NB4 (cell line): Measurements from ENCODE around the gene CACTIN.
"Not testable (repeated sequence)": the region's sequence is repeated elsewhere in the genome, so short reads cannot be mapped to it uniquely, and the experiment has no call there.

Experiments used
- DNase-seq: peaks from one replicate; pipeline ENCODE4 v3.0.0; 2010; ENCODE audit warnings: low read depth
- H3K4me3 ChIP-seq: one replicate; pipeline ENCODE4 v1.5.1; 2011; ENCODE audit warnings: mild to moderate bottlenecking, low read depth, low read length, moderate library complexity
- MYC ChIP-seq: IDR thresholded peaks from 2 replicates; pipeline ENCODE4 v1.6.1; 2011; ENCODE audit warnings: low read depth, low read length
- POLR2A ChIP-seq: IDR thresholded peaks from 2 replicates; pipeline ENCODE4 v1.6.1; 2011; ENCODE audit warnings: mild to moderate bottlenecking; ENCODE audit not compliant: insufficient read length; ENCODE audit errors: extremely low read depth
- TF ChIP-seq, protein P1 (sequence below): IDR thresholded peaks from 2 replicates; pipeline ENCODE4 v1.6.1; 2011; ENCODE audit warnings: low read depth, low read length
- TF ChIP-seq, protein P2 (sequence below): IDR thresholded peaks from one replicate; pipeline ENCODE4 v1.5.1; 2012; ENCODE audit warnings: low read depth, low read length

The CACTIN gene

DNA sequence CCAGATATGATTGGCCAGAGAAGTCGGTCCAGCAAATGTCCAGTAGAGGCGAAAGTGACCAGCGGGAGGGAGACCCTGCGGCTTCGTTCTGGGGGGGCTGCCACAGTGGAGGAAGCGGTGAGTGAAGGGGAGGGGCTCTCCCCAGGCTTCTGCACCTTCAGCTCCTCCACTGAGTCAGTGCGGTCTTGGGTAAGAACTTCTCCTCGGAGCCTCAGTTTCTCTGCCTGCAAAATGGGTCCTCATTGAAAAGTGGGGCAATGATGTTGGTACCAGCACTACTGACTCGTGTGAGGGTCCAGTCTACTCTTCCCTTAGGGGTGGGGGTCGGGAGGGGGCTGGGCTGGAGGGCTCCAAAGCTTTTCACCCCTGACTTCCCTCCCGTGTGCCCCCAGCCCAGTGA, 37.2 kb downstream of the CACTIN start:
- DNase-seq: no peak
- no peak overlapping the region for H3K4me3 ChIP-seq
- TF ChIP-seq MYC (no peak), POLR2A (no peak)
- TF ChIP-seq, protein P1, sequence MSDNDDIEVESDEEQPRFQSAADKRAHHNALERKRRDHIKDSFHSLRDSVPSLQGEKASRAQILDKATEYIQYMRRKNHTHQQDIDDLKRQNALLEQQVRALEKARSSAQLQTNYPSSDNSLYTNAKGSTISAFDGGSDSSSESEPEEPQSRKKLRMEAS: no peak
- TF ChIP-seq, protein P2, sequence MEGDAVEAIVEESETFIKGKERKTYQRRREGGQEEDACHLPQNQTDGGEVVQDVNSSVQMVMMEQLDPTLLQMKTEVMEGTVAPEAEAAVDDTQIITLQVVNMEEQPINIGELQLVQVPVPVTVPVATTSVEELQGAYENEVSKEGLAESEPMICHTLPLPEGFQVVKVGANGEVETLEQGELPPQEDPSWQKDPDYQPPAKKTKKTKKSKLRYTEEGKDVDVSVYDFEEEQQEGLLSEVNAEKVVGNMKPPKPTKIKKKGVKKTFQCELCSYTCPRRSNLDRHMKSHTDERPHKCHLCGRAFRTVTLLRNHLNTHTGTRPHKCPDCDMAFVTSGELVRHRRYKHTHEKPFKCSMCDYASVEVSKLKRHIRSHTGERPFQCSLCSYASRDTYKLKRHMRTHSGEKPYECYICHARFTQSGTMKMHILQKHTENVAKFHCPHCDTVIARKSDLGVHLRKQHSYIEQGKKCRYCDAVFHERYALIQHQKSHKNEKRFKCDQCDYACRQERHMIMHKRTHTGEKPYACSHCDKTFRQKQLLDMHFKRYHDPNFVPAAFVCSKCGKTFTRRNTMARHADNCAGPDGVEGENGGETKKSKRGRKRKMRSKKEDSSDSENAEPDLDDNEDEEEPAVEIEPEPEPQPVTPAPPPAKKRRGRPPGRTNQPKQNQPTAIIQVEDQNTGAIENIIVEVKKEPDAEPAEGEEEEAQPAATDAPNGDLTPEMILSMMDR: no peak

DNA sequence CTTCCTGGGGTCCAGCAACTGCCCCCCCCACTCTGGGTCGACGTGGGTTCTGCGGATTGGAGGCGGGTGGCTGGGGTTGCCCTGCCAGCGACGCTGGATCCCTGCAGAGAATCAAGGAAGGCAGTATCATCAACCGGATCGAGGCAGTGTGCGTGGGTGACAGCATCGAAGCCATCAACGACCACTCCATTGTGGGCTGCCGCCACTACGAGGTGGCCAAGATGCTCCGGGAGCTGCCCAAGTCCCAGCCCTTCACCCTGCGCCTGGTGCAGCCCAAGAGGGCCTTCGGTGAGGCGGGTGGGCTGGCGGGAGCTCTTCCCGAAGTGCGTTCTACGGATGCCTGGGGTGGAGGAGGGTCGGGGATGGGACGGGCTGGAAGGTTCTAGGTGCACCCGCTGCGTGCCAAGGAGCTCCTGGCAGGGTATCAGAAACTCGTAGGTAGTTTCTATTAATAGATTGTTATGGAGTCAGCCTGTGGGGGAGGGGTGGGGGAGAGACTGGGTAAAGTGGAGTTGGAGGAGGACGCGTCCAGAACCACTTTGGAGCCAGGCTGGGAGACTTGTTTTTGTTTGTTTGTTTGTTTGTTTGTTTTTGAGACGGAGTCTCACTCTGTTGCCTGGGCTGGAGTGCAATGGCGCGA, 39.8 kb downstream of the CACTIN start:
- no peak overlapping the region for H3K4me3 ChIP-seq
- no peak for TF ChIP-seq POLR2A
- TF ChIP-seq MYC: no peak
- TF ChIP-seq, protein P1: no peak
- TF ChIP-seq, protein P2: no peak
- no peak for DNase-seq

DNA sequence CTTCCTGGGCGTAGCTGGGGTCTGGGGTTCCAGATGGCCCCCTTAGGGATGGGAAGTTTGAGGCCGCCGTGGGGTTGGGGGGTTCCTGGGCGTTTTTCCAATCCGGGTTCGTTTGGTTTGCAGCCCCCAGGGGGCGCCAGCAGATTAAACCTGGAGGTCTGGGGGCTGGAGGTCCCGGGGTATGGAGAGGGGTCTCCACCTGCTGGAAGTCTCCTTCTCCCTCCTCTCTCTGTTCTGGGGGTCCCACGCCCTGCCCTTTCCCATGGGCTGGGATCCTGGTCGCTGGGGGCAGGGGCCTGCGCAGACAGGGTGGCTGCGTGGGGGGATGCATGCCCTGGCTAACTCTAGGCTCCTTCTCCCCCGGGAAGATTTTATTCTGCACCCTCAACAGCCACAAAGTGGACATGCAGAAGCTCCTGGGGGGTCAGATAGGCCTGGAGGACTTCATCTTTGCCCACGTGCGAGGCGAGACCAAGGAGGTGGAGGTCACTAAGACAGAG, 40.4 kb downstream of the CACTIN start:
- H3K4me3 ChIP-seq: no peak overlapping the region
- peak; percentile 34 for DNase-seq
- TF ChIP-seq, protein P2: peak; percentile 41
- TF ChIP-seq MYC: no peak

- no peak for DNase-seq
- no peak within 1 kb of the TSS for H3K4me3 ChIP-seq
- TF ChIP-seq, protein P1: no peak
- no peak for TF ChIP-seq MYC
- TF ChIP-seq, protein P2: no peak
- TF ChIP-seq POLR2A: no peak
Measured at GRCh38 chr19:3585301-3586126, 41.1 kb downstream of the CACTIN start, which contains the start of gene GIPC3. GIPC3 (plus strand) TSS chr19:3585478; CDS start chr19:3585598, 120 bp downstream.

- not testable (repeated sequence) for H3K4me3 ChIP-seq, DNase-seq
Measured at GRCh38 chr19:3584036-3584802, 42.4 kb downstream of the CACTIN start.

GRCh38 chr19:3581792-3582191, 44.8 kb downstream of the CACTIN start:
- H3K4me3 ChIP-seq, DNase-seq: not testable (repeated sequence)
